Panc1 (cell line): ENCODE measurements around the gene DDX25.

Source experiments
- CTCF ChIP-seq: fragments of 450-650 bp; IDR thresholded peaks from 2 replicates; pipeline ENCODE4 v1.5.1; 2017; ENCODE audit warnings: mild to moderate bottlenecking
- POLR2AphosphoS5 ChIP-seq: IDR thresholded peaks from 2 replicates; pipeline ENCODE4 v1.6.1; 2012; ENCODE audit warnings: mild to moderate bottlenecking, low read depth, low read length, moderate library complexity
- REST ChIP-seq, 2 experiments: IDR thresholded peaks; 2 replicates each; pipeline ENCODE4 v1.6.1; 2011 to 2012; ENCODE audit warnings: low read depth in 2 of 2, control low read depth in 1 of 2, low read length in 1 of 2, mild to moderate bottlenecking in 1 of 2, moderate library complexity in 1 of 2; ENCODE audit not compliant: insufficient read depth in 1 of 2
- SIN3A ChIP-seq: IDR thresholded peaks from 2 replicates; pipeline ENCODE4 v1.6.1; 2012; ENCODE audit warnings: low read depth, mild to moderate bottlenecking, low read length, moderate library complexity, borderline replicate concordance; ENCODE audit not compliant: insufficient read depth
- TCF7L2 ChIP-seq: IDR thresholded peaks from 2 replicates; pipeline ENCODE4 v1.6.1; 2011; ENCODE audit warnings: mild to moderate bottlenecking, low read depth, low read length, inconsistent platforms

GRCh38 chr11:125945011-125945796 lies 40.9 kb downstream of the DDX25 start:
- no peak for TF ChIP-seq CTCF
- no peak for TF ChIP-seq REST (IDR thresholded peaks at IDR 0.05; ENCODE audit: insufficient read depth in 1 of 2, low read depth in 2 of 2, low read length in 1 of 2)
- no peak for TF ChIP-seq SIN3A
- TF ChIP-seq POLR2AphosphoS5 = no peak
- no peak for TF ChIP-seq TCF7L2
